ENCODE data around the gene ATP23.

The ATP23 gene

DNA sequence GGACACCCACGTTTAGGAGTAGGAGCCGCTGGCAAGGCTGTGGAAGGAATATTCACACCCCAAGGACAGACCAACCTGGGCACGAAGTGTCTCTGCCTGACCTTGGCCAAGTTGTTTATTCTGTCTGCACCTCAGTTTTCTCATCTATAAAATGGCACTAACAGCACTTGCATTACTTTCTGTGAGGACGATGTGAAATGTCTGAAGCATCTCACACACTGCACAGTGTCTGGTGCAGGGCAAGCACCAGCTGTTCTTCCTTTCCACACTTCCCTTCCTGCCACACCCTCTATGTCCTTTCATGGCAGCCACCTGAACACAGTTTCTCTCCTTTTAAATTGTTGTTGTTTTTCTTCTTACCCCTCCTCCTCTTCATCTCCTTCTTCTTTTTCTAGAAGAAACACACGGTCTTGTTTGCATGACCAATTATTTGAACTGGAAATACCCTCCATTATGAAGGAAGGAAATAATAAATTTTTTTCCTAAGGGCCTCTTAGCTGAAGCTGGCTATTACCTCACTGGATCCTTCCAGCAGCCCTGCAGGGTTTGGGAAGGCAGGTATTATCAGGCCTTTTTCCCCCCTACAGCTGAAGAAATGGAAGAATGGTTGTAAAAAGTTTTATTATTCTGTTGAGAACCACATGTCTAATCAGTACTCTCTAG, 42.9 kb upstream of the ATP23 start:
- Histone ChIP-seq H3K9ac (ENCODE audit: low read depth in 1 of 2, low read length in 2 of 2) (peak overlapping the region in 1 of 2 donors; percentile 2), H3K4me1 (ENCODE audit: control insufficient read depth in 2 of 2, insufficient read depth in 2 of 2, low read length in 2 of 2) (peaks cover 44 to 47% of the 10 kb centered on the region in 2 donors), H3K27me3 (ENCODE audit: control insufficient read depth in 2 of 2, insufficient read depth in 2 of 2, low read length in 2 of 2) (no peaks in the 10 kb centered on the region), H3K27ac (ENCODE audit: low read depth in 2 of 2, low read length in 2 of 2) (peak overlapping the region; percentile 32 to 92), H3K4me3 (ENCODE audit: low read length in 2 of 2) (peak overlapping the region in 1 of 2 donors; percentile 17), H3K9me3 (ENCODE audit: control insufficient read depth in 2 of 2, low read length in 2 of 2) (no peaks in the 10 kb centered on the region), H3K36me3 (ENCODE audit: control insufficient read depth in 2 of 2, insufficient read depth in 2 of 2, low read length in 2 of 2) (no peaks in the 10 kb centered on the region)

DNA sequence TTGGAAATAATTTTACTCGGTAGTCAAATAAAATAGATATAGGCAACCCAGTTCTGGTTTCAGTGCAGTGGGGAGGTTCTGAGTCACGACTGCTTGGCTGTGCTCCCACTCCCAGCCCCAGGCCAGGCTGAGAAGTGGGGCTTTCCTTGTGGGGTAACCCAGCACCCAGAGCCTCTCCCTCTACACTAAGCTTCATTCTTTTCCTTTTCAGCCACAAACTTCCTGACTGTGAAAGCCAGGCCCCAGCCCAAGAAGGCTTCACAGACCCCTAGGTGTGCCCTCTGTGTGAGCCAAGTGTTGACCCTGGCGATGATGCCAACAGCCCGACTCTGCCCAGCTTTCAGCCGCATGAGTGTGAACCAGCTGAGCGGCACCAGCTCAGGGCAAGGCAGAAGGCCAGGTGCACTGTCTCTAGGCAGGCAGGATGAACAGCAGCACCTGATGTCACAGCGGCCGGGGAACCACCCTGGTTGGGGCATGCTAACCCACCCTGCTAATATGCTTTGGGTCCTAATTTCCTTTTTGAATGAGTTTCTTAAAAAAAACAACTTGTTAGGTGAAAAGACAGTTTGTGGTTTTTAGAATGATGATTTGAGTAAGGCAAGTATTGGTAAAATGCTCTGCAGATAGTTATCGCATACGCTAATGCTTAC, 42.2 kb upstream of the ATP23 start:
- Histone ChIP-seq H3K36me3 (ENCODE audit: control insufficient read depth in 2 of 2, insufficient read depth in 2 of 2, low read length in 2 of 2) (no peaks in the 10 kb centered on the region), H3K9me3 (ENCODE audit: control insufficient read depth in 2 of 2, low read length in 2 of 2) (no peaks in the 10 kb centered on the region), H3K4me1 (ENCODE audit: control insufficient read depth in 2 of 2, insufficient read depth in 2 of 2, low read length in 2 of 2) (peaks cover 37 to 40% of the 10 kb centered on the region in 2 donors), H3K9ac (ENCODE audit: low read depth in 1 of 2, low read length in 2 of 2) (no peak overlapping the region), H3K4me3 (ENCODE audit: low read length in 2 of 2) (no peak overlapping the region), H3K27me3 (ENCODE audit: control insufficient read depth in 2 of 2, insufficient read depth in 2 of 2, low read length in 2 of 2) (no peaks in the 10 kb centered on the region), H3K27ac (ENCODE audit: low read depth in 2 of 2, low read length in 2 of 2) (peak overlapping the region; percentile 18 to 57)

DNA sequence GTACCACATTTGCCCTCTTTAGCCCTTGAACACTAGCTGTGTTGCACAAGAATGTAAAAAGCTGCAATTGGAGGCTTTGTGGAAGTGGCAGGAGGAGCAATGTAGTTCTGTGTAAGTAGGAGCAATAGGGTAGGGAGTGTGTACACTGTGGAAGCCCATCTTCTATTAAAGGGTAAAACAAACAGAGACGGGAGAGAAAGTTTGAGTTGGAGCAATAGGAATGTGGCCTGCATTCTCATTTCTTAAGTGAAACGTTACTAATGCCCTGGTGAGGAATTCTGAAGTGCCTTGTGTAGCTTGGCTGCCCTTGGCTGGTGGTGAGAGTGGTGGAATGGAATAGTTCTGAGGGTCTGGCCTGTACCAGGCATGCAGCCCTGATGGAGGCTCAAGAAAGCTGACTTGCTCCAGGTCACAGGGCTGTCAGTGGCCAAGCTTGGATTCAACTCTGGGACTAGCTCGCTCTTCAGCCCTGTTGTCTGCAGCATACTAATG, 38.8 kb upstream of the ATP23 start:
- Histone ChIP-seq H3K36me3 (ENCODE audit: control insufficient read depth in 2 of 2, insufficient read depth in 2 of 2, low read length in 2 of 2) (no peaks in the 10 kb centered on the region), H3K9ac (ENCODE audit: low read depth in 1 of 2, low read length in 2 of 2) (no peak overlapping the region), H3K4me1 (ENCODE audit: control insufficient read depth in 2 of 2, insufficient read depth in 2 of 2, low read length in 2 of 2) (peaks cover 17 to 24% of the 10 kb centered on the region in 2 donors), H3K27ac (ENCODE audit: low read depth in 2 of 2, low read length in 2 of 2) (no peak overlapping the region), H3K27me3 (ENCODE audit: control insufficient read depth in 2 of 2, insufficient read depth in 2 of 2, low read length in 2 of 2) (no peaks in the 10 kb centered on the region), H3K9me3 (ENCODE audit: control insufficient read depth in 2 of 2, low read length in 2 of 2) (no peaks in the 10 kb centered on the region), H3K4me3 (ENCODE audit: low read length in 2 of 2) (no peak overlapping the region)

DNA sequence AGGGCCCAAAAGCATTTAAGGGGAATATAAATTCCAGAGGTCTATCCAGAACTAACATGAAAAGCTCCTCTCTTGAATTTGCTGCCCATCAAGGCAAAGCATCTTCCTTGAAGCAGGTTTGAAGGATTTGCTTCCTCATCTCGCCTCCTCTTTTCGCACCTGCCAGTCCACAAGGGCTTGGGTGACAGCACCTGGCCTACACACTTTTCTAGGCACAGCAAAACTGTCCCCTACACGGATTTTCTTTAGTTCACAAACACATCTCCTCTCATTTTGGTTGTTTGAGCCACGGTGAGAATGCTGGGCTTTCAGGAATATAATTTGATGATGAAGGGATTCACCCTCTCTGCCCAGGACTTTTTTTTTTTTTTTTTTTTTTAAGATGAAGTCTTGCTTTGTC, 36.9 kb upstream of the ATP23 start:
- H3K27ac ChIP-seq (ENCODE audit: low read depth in 2 of 2, low read length in 2 of 2), result no peak overlapping the region
- H3K27me3 ChIP-seq (ENCODE audit: control insufficient read depth in 2 of 2, insufficient read depth in 2 of 2, low read length in 2 of 2), result no peaks in the 10 kb centered on the region
- H3K9me3 ChIP-seq (ENCODE audit: control insufficient read depth in 2 of 2, low read length in 2 of 2), result no peaks in the 10 kb centered on the region
- no peak overlapping the region for H3K4me3 ChIP-seq (ENCODE audit: low read length in 2 of 2)
- no peak overlapping the region for H3K9ac ChIP-seq (ENCODE audit: low read depth in 1 of 2, low read length in 2 of 2)
- H3K36me3 ChIP-seq (ENCODE audit: control insufficient read depth in 2 of 2, insufficient read depth in 2 of 2, low read length in 2 of 2), result no peaks in the 10 kb centered on the region
- peaks cover 5 to 11% of the 10 kb centered on the region in 2 donors for H3K4me1 ChIP-seq (ENCODE audit: control insufficient read depth in 2 of 2, insufficient read depth in 2 of 2, low read length in 2 of 2)

- H3K27ac ChIP-seq (ENCODE audit: low read depth in 2 of 2, low read length in 2 of 2), result peak overlapping the region in 1 of 2 donors; percentile 42
Observed at GRCh38 chr12:57904848-57905811, 36.2 kb upstream of the ATP23 start.

DNA sequence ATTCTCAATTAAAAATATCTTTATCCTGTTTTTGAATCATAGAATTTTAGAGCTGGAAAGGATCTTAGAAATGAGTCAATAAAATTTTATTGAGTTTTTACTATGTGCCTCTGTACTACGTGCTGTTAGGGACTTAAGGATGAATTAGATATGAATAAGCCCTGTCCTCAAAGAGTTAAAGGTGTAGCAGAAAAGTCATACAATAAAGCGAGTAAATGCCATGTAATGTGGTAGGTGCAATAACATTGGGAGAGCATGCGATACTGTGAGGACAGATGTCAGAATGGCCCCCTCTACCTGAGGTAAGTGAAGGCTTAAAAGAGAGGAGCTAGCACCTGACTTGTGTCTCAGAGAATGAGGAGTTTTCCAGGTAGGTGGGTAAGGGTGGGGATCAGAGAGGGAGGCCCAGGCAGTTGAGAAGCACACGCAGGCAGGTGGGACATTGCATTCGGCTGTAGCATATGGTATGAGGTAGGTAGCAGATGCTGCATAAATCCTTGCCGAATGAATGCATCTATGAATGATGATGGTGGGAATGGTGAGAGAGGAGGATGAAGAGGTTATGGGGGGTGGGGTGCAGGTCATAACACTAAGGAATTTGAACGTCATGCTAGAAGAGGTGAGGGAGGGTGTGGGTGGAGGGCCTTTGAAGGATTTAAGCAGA, 35.4 kb upstream of the ATP23 start:
- no peaks in the 10 kb centered on the region for H3K27me3 ChIP-seq (ENCODE audit: control insufficient read depth in 2 of 2, insufficient read depth in 2 of 2, low read length in 2 of 2)
- peaks cover 5 to 11% of the 10 kb centered on the region in 2 donors for H3K4me1 ChIP-seq (ENCODE audit: control insufficient read depth in 2 of 2, insufficient read depth in 2 of 2, low read length in 2 of 2)
- no peak overlapping the region for H3K9ac ChIP-seq (ENCODE audit: low read depth in 1 of 2, low read length in 2 of 2)
- no peak overlapping the region for H3K27ac ChIP-seq (ENCODE audit: low read depth in 2 of 2, low read length in 2 of 2)
- no peaks in the 10 kb centered on the region for H3K36me3 ChIP-seq (ENCODE audit: control insufficient read depth in 2 of 2, insufficient read depth in 2 of 2, low read length in 2 of 2)
- no peak overlapping the region for H3K4me3 ChIP-seq (ENCODE audit: low read length in 2 of 2)
- H3K9me3 ChIP-seq (ENCODE audit: control insufficient read depth in 2 of 2, low read length in 2 of 2), result no peaks in the 10 kb centered on the region

More at GRCh38 chr12:57904848-57905811, 36.2 kb upstream of the ATP23 start:
- Histone ChIP-seq H3K9ac (ENCODE audit: low read depth in 1 of 2, low read length in 2 of 2) (peak overlapping the region in 1 of 2 donors; percentile 44), H3K4me1 (ENCODE audit: control insufficient read depth in 2 of 2, insufficient read depth in 2 of 2, low read length in 2 of 2) (peaks cover 5 to 11% of the 10 kb centered on the region in 2 donors), H3K9me3 (ENCODE audit: control insufficient read depth in 2 of 2, low read length in 2 of 2) (no peaks in the 10 kb centered on the region), H3K36me3 (ENCODE audit: control insufficient read depth in 2 of 2, insufficient read depth in 2 of 2, low read length in 2 of 2) (no peaks in the 10 kb centered on the region), H3K4me3 (ENCODE audit: low read length in 2 of 2) (peak overlapping the region in 1 of 2 donors; percentile 65), H3K27me3 (ENCODE audit: control insufficient read depth in 2 of 2, insufficient read depth in 2 of 2, low read length in 2 of 2) (no peaks in the 10 kb centered on the region)

DNA sequence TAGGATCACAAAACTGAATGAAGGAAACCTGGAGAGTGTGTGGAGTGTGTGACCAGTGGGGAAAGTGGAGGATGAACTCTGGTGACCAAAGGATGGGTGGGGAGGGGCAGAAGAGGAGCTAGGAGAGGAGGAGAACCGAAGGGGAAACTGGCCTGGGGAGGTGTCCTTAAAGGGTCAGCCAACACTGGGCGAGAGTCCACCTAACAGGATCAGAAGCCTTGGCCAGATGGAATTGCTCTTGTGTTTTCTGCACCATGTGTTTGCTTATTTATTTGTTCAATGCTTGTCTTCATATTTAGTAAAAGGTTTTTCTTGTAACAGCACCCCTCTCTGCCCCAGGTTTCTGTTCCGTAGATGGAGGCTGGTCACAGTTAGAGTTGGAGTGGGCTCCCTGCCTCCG, 34.5 kb upstream of the ATP23 start:
- Histone ChIP-seq H3K27me3 (ENCODE audit: control insufficient read depth in 2 of 2, insufficient read depth in 2 of 2, low read length in 2 of 2) (no peaks in the 10 kb centered on the region), H3K36me3 (ENCODE audit: control insufficient read depth in 2 of 2, insufficient read depth in 2 of 2, low read length in 2 of 2) (no peaks in the 10 kb centered on the region), H3K9me3 (ENCODE audit: control insufficient read depth in 2 of 2, low read length in 2 of 2) (no peaks in the 10 kb centered on the region), H3K9ac (ENCODE audit: low read depth in 1 of 2, low read length in 2 of 2) (no peak overlapping the region), H3K4me3 (ENCODE audit: low read length in 2 of 2) (no peak overlapping the region), H3K4me1 (ENCODE audit: control insufficient read depth in 2 of 2, insufficient read depth in 2 of 2, low read length in 2 of 2) (peaks cover 5 to 11% of the 10 kb centered on the region in 2 donors), H3K27ac (ENCODE audit: low read depth in 2 of 2, low read length in 2 of 2) (no peak overlapping the region)

DNA sequence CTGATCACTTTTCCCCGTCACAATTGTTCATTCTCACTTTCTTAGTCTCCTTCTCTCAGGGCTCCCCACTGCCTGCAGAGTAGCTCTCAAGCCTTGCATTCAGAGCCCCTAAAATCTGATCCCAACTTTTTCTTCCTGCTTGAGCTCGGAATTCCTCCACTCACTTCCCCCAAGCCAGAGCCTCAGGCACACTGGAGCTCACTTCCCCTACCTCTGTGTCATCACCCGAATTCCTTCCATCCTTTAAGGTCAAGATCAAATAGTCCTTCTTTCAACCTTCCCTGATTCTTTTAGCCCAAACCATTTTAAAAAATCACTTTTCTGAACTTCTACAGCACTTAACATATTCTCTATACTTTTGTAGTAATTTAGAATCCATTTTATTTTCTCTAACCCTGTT, 34.1 kb upstream of the ATP23 start:
- H3K4me3 ChIP-seq (ENCODE audit: low read length in 2 of 2), result no peak overlapping the region
- no peaks in the 10 kb centered on the region for H3K36me3 ChIP-seq (ENCODE audit: control insufficient read depth in 2 of 2, insufficient read depth in 2 of 2, low read length in 2 of 2)
- H3K9ac ChIP-seq (ENCODE audit: low read depth in 1 of 2, low read length in 2 of 2), result no peak overlapping the region
- H3K9me3 ChIP-seq (ENCODE audit: control insufficient read depth in 2 of 2, low read length in 2 of 2), result no peaks in the 10 kb centered on the region
- no peak overlapping the region for H3K27ac ChIP-seq (ENCODE audit: low read depth in 2 of 2, low read length in 2 of 2)
- no peaks in the 10 kb centered on the region for H3K27me3 ChIP-seq (ENCODE audit: control insufficient read depth in 2 of 2, insufficient read depth in 2 of 2, low read length in 2 of 2)
- peaks cover 5 to 11% of the 10 kb centered on the region in 2 donors for H3K4me1 ChIP-seq (ENCODE audit: control insufficient read depth in 2 of 2, insufficient read depth in 2 of 2, low read length in 2 of 2)

- H3K9me3 ChIP-seq (ENCODE audit: control insufficient read depth in 2 of 2, low read length in 2 of 2), result no peaks in the 10 kb centered on the region
- H3K4me3 ChIP-seq (ENCODE audit: low read length in 2 of 2), result no peak overlapping the region
- no peak overlapping the region for H3K9ac ChIP-seq (ENCODE audit: low read depth in 1 of 2, low read length in 2 of 2)
- no peak overlapping the region for H3K27ac ChIP-seq (ENCODE audit: low read depth in 2 of 2, low read length in 2 of 2)
- peaks cover 5 to 11% of the 10 kb centered on the region in 2 donors for H3K4me1 ChIP-seq (ENCODE audit: control insufficient read depth in 2 of 2, insufficient read depth in 2 of 2, low read length in 2 of 2)
- no peaks in the 10 kb centered on the region for H3K27me3 ChIP-seq (ENCODE audit: control insufficient read depth in 2 of 2, insufficient read depth in 2 of 2, low read length in 2 of 2)
- no peaks in the 10 kb centered on the region for H3K36me3 ChIP-seq (ENCODE audit: control insufficient read depth in 2 of 2, insufficient read depth in 2 of 2, low read length in 2 of 2)
Observed at GRCh38 chr12:57908511-57908910, 32.9 kb upstream of the ATP23 start.

All from mucosa of rectum (tissue), 2 donors.